ENCODE results near the gene TNFRSF21.

Gene TNFRSF21

GRCh38 chr6:47308552-47309290, 984 bp downstream of the TNFRSF21 start:
- H3K4me3 ChIP-seq (ENCODE audit: low read length): peak overlapping the region; percentile 76
- no peak for TF ChIP-seq CTCF (conservative IDR thresholded peaks at IDR 0.05; ENCODE audit: low read depth, low read length)
- no peak for DNase-seq (ENCODE audit: low read depth)

GRCh38 chr6:47308198-47308517, 1.5 kb downstream of the TNFRSF21 start:
- no peak for DNase-seq (ENCODE audit: low read depth)
- no peak for TF ChIP-seq CTCF (conservative IDR thresholded peaks at IDR 0.05; ENCODE audit: low read depth, low read length)
- peak overlapping the region; percentile 76 for H3K4me3 ChIP-seq (ENCODE audit: low read length)

GRCh38 chr6:47307362-47308197, 2.1 kb downstream of the TNFRSF21 start:
- no peak for DNase-seq (ENCODE audit: low read depth)
- H3K4me3 ChIP-seq (ENCODE audit: low read length): peak overlapping the region; percentile 76
- no peak for TF ChIP-seq CTCF (conservative IDR thresholded peaks at IDR 0.05; ENCODE audit: low read depth, low read length)

- no peak overlapping the region for H3K4me3 ChIP-seq (ENCODE audit: low read length)
- no peak for DNase-seq (ENCODE audit: low read depth)
- no peak for TF ChIP-seq CTCF (conservative IDR thresholded peaks at IDR 0.05; ENCODE audit: low read depth, low read length)
Measured at GRCh38 chr6:47306887-47307286, 2.8 kb downstream of the TNFRSF21 start.

GRCh38 chr6:47303861-47304260, 5.8 kb downstream of the TNFRSF21 start:
- H3K4me3 ChIP-seq (ENCODE audit: low read length): no peak overlapping the region
- DNase-seq (ENCODE audit: low read depth): no peak

GRCh38 chr6:47303342-47303741, 6.4 kb downstream of the TNFRSF21 start:
- no peak for DNase-seq (ENCODE audit: low read depth)
- H3K4me3 ChIP-seq (ENCODE audit: low read length): no peak overlapping the region
- no peak for TF ChIP-seq CTCF (conservative IDR thresholded peaks at IDR 0.05; ENCODE audit: low read depth, low read length)

More at GRCh38 chr6:47303861-47304260, 5.8 kb downstream of the TNFRSF21 start:
- no peak for TF ChIP-seq CTCF (conservative IDR thresholded peaks at IDR 0.05; ENCODE audit: low read depth, low read length)
